ENCODE measurements around the gene COL15A1. TPM values are rescaled to one million over a fixed set of nuclear protein-coding genes. Genes with fewer than 3 reads are reported as not detected.

The COL15A1 gene
- total RNA-seq, 1 donor from 2014 or later = 8.0 TPM

GRCh38 chr9:98997604-98998003, 53.9 kb downstream of the COL15A1 start:
- DNase-seq (no peak), ATAC-seq (no peak)
- Histone ChIP-seq H3K4me3 (no peak overlapping the region), H3K27ac (no peak overlapping the region), H3K9me3 (no peaks in the 10 kb centered on the region), H3K27me3 (ENCODE audit: low read depth) (no peaks in the 10 kb centered on the region), H3K36me3 (no peaks in the 10 kb centered on the region), H3K4me1 (peaks cover 43% of the 10 kb centered on the region)
- no peak for TF ChIP-seq CTCF (IDR thresholded peaks at IDR 0.05)
- intact Hi-C loops (cut with DNase I) = loop anchor here (10.0 kb wide), 1 partner anchor 133 kb away; no protein-coding TSS in a partner anchor

GRCh38 chr9:98998441-98999151, 54.9 kb downstream of the COL15A1 start:
- Histone ChIP-seq H3K27ac (peak overlapping the region; percentile 42), H3K9me3 (no peaks in the 10 kb centered on the region), H3K4me3 (no peak overlapping the region), H3K36me3 (no peaks in the 10 kb centered on the region), H3K27me3 (ENCODE audit: low read depth) (no peaks in the 10 kb centered on the region), H3K4me1 (peaks cover 37% of the 10 kb centered on the region)
- intact Hi-C loops (cut with DNase I) = loop anchor here (10.0 kb wide), 1 partner anchor 134 kb away; no protein-coding TSS in a partner anchor
- DNase-seq (peak; percentile 84), ATAC-seq (peak; percentile 85 to 86)
- peak; percentile 89 for TF ChIP-seq CTCF (IDR thresholded peaks at IDR 0.05)

GRCh38 chr9:98999152-98999525, 55.4 kb downstream of the COL15A1 start:
- Histone ChIP-seq H3K27me3 (ENCODE audit: low read depth) (no peaks in the 10 kb centered on the region), H3K4me3 (no peak overlapping the region), H3K27ac (no peak overlapping the region), H3K9me3 (no peaks in the 10 kb centered on the region), H3K4me1 (peaks cover 32% of the 10 kb centered on the region), H3K36me3 (no peaks in the 10 kb centered on the region)
- intact Hi-C loops (cut with DNase I) = loop anchor here (10.0 kb wide), 1 partner anchor 134 kb away; no protein-coding TSS in a partner anchor
- ATAC-seq (peak in 1 of 2 donors; percentile 6), DNase-seq (no peak)
- peak; percentile 9 for TF ChIP-seq CTCF (IDR thresholded peaks at IDR 0.05)

GRCh38 chr9:99000476-99001395, 57.0 kb downstream of the COL15A1 start:
- H3K27ac ChIP-seq = no peak overlapping the region
- no peaks in the 10 kb centered on the region for H3K36me3 ChIP-seq
- ATAC-seq = peak; percentile 33 to 59
- H3K4me3 ChIP-seq = no peak overlapping the region
- intact Hi-C loops (cut with DNase I) = no loop called here
- peak; percentile 67 for TF ChIP-seq CTCF (IDR thresholded peaks at IDR 0.05)
- H3K27me3 ChIP-seq (ENCODE audit: low read depth) = no peaks in the 10 kb centered on the region
- H3K9me3 ChIP-seq = no peaks in the 10 kb centered on the region
- peak; percentile 71 for DNase-seq
- H3K4me1 ChIP-seq = peaks cover 24% of the 10 kb centered on the region

GRCh38 chr9:99001892-99002291, 58.2 kb downstream of the COL15A1 start:
- TF ChIP-seq CTCF (IDR thresholded peaks at IDR 0.05) = no peak
- intact Hi-C loops (cut with DNase I) = no loop called here

More at GRCh38 chr9:99001892-99002291, 58.2 kb downstream of the COL15A1 start:
- Histone ChIP-seq H3K4me3 (no peak overlapping the region), H3K4me1 (peaks cover 20% of the 10 kb centered on the region), H3K9me3 (no peaks in the 10 kb centered on the region), H3K27ac (no peak overlapping the region), H3K27me3 (ENCODE audit: low read depth) (no peaks in the 10 kb centered on the region), H3K36me3 (no peaks in the 10 kb centered on the region)
- no peak for DNase-seq
- no peak for ATAC-seq

Data from lower lobe of right lung (tissue), 2 donors.